ENCODE results near the gene TRAF2. TPM values are rescaled to one million over a fixed set of nuclear protein-coding genes. Genes with fewer than 3 reads are reported as not detected.

Gene TRAF2
- total RNA-seq, 1 donor from 2014 or later: 67.4 TPM

GRCh38 chr9:136962701-136963248 is 76.5 kb downstream of the TRAF2 start:
- no peak overlapping the region for H3K27ac Mint-ChIP-seq
- no peak overlapping the region for H3K4me3 Mint-ChIP-seq
- no peaks in the 10 kb centered on the region for H3K9me3 Mint-ChIP-seq
- intact Hi-C loops (cut with micrococcal nuclease): no loop called here
- H3K27me3 Mint-ChIP-seq (ENCODE audit: insufficient read depth): peaks cover 5% of the 10 kb centered on the region
- no peak for DNase-seq (ENCODE audit: low spot score)
- peaks cover 15% of the 10 kb centered on the region for H3K4me1 Mint-ChIP-seq (ENCODE audit: low read depth)
- H3K36me3 Mint-ChIP-seq (ENCODE audit: low read depth): no peaks in the 10 kb centered on the region

- no peaks in the 10 kb centered on the region for H3K9me3 Mint-ChIP-seq
- H3K4me1 Mint-ChIP-seq (ENCODE audit: low read depth): peaks cover 15% of the 10 kb centered on the region
- no peak overlapping the region for H3K27ac Mint-ChIP-seq
- intact Hi-C loops (cut with micrococcal nuclease): no loop called here
- H3K27me3 Mint-ChIP-seq (ENCODE audit: insufficient read depth): peaks cover 5% of the 10 kb centered on the region
- no peak overlapping the region for H3K4me3 Mint-ChIP-seq
- DNase-seq (ENCODE audit: low spot score): no peak
- no peaks in the 10 kb centered on the region for H3K36me3 Mint-ChIP-seq (ENCODE audit: low read depth)
Observed at GRCh38 chr9:136963341-136963740, 77.0 kb downstream of the TRAF2 start.

GRCh38 chr9:136963751-136964150 is 77.4 kb downstream of the TRAF2 start:
- intact Hi-C loops (cut with micrococcal nuclease): no loop called here
- no peaks in the 10 kb centered on the region for H3K9me3 Mint-ChIP-seq

GRCh38 chr9:136964171-136964689 is 77.9 kb downstream of the TRAF2 start:
- Mint-ChIP-seq H3K36me3 (ENCODE audit: low read depth) (no peaks in the 10 kb centered on the region), H3K4me3 (no peak overlapping the region), H3K9me3 (no peaks in the 10 kb centered on the region), H3K27me3 (ENCODE audit: insufficient read depth) (peaks cover 5% of the 10 kb centered on the region), H3K27ac (no peak overlapping the region), H3K4me1 (ENCODE audit: low read depth) (peaks cover 15% of the 10 kb centered on the region)
- intact Hi-C loops (cut with micrococcal nuclease): no loop called here
- DNase-seq (ENCODE audit: low spot score): no peak

More at GRCh38 chr9:136963751-136964150, 77.4 kb downstream of the TRAF2 start:
- Mint-ChIP-seq H3K27ac (no peak overlapping the region), H3K27me3 (ENCODE audit: insufficient read depth) (peaks cover 5% of the 10 kb centered on the region), H3K4me1 (ENCODE audit: low read depth) (peaks cover 15% of the 10 kb centered on the region), H3K36me3 (ENCODE audit: low read depth) (no peaks in the 10 kb centered on the region), H3K4me3 (no peak overlapping the region)
- DNase-seq (ENCODE audit: low spot score): no peak

GRCh38 chr9:136964833-136965422 is 78.6 kb downstream of the TRAF2 start:
- DNase-seq (ENCODE audit: low spot score): no peak
- H3K27ac Mint-ChIP-seq: no peak overlapping the region
- H3K27me3 Mint-ChIP-seq (ENCODE audit: insufficient read depth): peaks cover 5% of the 10 kb centered on the region
- H3K36me3 Mint-ChIP-seq (ENCODE audit: low read depth): no peaks in the 10 kb centered on the region
- no peaks in the 10 kb centered on the region for H3K9me3 Mint-ChIP-seq
- intact Hi-C loops (cut with micrococcal nuclease): no loop called here
- no peak overlapping the region for H3K4me3 Mint-ChIP-seq
- H3K4me1 Mint-ChIP-seq (ENCODE audit: low read depth): peaks cover 15% of the 10 kb centered on the region

- Mint-ChIP-seq H3K27ac (peak overlapping the region; percentile 69), H3K4me1 (ENCODE audit: low read depth) (peaks cover 15% of the 10 kb centered on the region), H3K4me3 (peak overlapping the region; percentile 48), H3K27me3 (ENCODE audit: insufficient read depth) (peaks cover 5% of the 10 kb centered on the region), H3K9me3 (no peaks in the 10 kb centered on the region), H3K36me3 (ENCODE audit: low read depth) (no peaks in the 10 kb centered on the region)
- intact Hi-C loops (cut with micrococcal nuclease): no loop called here
- no peak for DNase-seq (ENCODE audit: low spot score)
Observed at GRCh38 chr9:136965771-136966484, 79.6 kb downstream of the TRAF2 start.

- no peak overlapping the region for H3K27ac Mint-ChIP-seq
- H3K9me3 Mint-ChIP-seq: no peaks in the 10 kb centered on the region
- no peak overlapping the region for H3K4me3 Mint-ChIP-seq
- peaks cover 15% of the 10 kb centered on the region for H3K4me1 Mint-ChIP-seq (ENCODE audit: low read depth)
- DNase-seq (ENCODE audit: low spot score): no peak
- intact Hi-C loops (cut with micrococcal nuclease): no loop called here
- H3K36me3 Mint-ChIP-seq (ENCODE audit: low read depth): no peaks in the 10 kb centered on the region
- peaks cover 5% of the 10 kb centered on the region for H3K27me3 Mint-ChIP-seq (ENCODE audit: insufficient read depth)
Observed at GRCh38 chr9:136968333-136969127, 82.2 kb downstream of the TRAF2 start.

GRCh38 chr9:136969150-136969549 is 82.8 kb downstream of the TRAF2 start:
- H3K36me3 Mint-ChIP-seq (ENCODE audit: low read depth): no peaks in the 10 kb centered on the region
- peaks cover 15% of the 10 kb centered on the region for H3K4me1 Mint-ChIP-seq (ENCODE audit: low read depth)
- H3K27me3 Mint-ChIP-seq (ENCODE audit: insufficient read depth): peaks cover 5% of the 10 kb centered on the region
- no peaks in the 10 kb centered on the region for H3K9me3 Mint-ChIP-seq
- intact Hi-C loops (cut with micrococcal nuclease): no loop called here
- H3K4me3 Mint-ChIP-seq: no peak overlapping the region
- H3K27ac Mint-ChIP-seq: no peak overlapping the region
- no peak for DNase-seq (ENCODE audit: low spot score)

- Mint-ChIP-seq H3K36me3 (ENCODE audit: low read depth) (no peaks in the 10 kb centered on the region), H3K4me3 (no peak overlapping the region), H3K4me1 (ENCODE audit: low read depth) (peaks cover 12% of the 10 kb centered on the region), H3K27ac (no peak overlapping the region), H3K9me3 (no peaks in the 10 kb centered on the region), H3K27me3 (ENCODE audit: insufficient read depth) (peaks cover 5% of the 10 kb centered on the region)
- intact Hi-C loops (cut with micrococcal nuclease): no loop called here
- no peak for DNase-seq (ENCODE audit: low spot score)
Observed at GRCh38 chr9:136969774-136970173, 83.5 kb downstream of the TRAF2 start.

GRCh38 chr9:136970361-136970760 is 84.0 kb downstream of the TRAF2 start:
- Mint-ChIP-seq H3K9me3 (no peaks in the 10 kb centered on the region), H3K27me3 (ENCODE audit: insufficient read depth) (peaks cover 10% of the 10 kb centered on the region), H3K4me3 (no peak overlapping the region), H3K36me3 (ENCODE audit: low read depth) (no peaks in the 10 kb centered on the region), H3K27ac (no peak overlapping the region), H3K4me1 (ENCODE audit: low read depth) (peaks cover 14% of the 10 kb centered on the region)
- intact Hi-C loops (cut with micrococcal nuclease): no loop called here
- DNase-seq (ENCODE audit: low spot score): no peak

- Mint-ChIP-seq H3K27me3 (ENCODE audit: insufficient read depth) (peaks cover 15% of the 10 kb centered on the region), H3K9me3 (no peaks in the 10 kb centered on the region), H3K4me3 (no peak overlapping the region), H3K27ac (no peak overlapping the region), H3K36me3 (ENCODE audit: low read depth) (no peaks in the 10 kb centered on the region), H3K4me1 (ENCODE audit: low read depth) (peaks cover 6% of the 10 kb centered on the region)
- no peak for DNase-seq (ENCODE audit: low spot score)
- intact Hi-C loops (cut with micrococcal nuclease): no loop called here
Observed at GRCh38 chr9:136971746-136972145, 85.4 kb downstream of the TRAF2 start.

GRCh38 chr9:136972335-136972734 is 86.0 kb downstream of the TRAF2 start:
- DNase-seq (ENCODE audit: low spot score): no peak
- no peaks in the 10 kb centered on the region for H3K9me3 Mint-ChIP-seq
- H3K4me3 Mint-ChIP-seq: no peak overlapping the region
- peaks cover 10% of the 10 kb centered on the region for H3K27me3 Mint-ChIP-seq (ENCODE audit: insufficient read depth)
- intact Hi-C loops (cut with micrococcal nuclease): no loop called here
- peaks cover 6% of the 10 kb centered on the region for H3K4me1 Mint-ChIP-seq (ENCODE audit: low read depth)
- H3K36me3 Mint-ChIP-seq (ENCODE audit: low read depth): no peaks in the 10 kb centered on the region
- no peak overlapping the region for H3K27ac Mint-ChIP-seq

- Mint-ChIP-seq H3K4me1 (ENCODE audit: low read depth) (peaks cover 6% of the 10 kb centered on the region), H3K9me3 (no peaks in the 10 kb centered on the region), H3K36me3 (ENCODE audit: low read depth) (no peaks in the 10 kb centered on the region), H3K4me3 (no peak overlapping the region), H3K27ac (no peak overlapping the region), H3K27me3 (ENCODE audit: insufficient read depth) (peaks cover 9% of the 10 kb centered on the region)
- intact Hi-C loops (cut with micrococcal nuclease): no loop called here
- no peak for DNase-seq (ENCODE audit: low spot score)
Observed at GRCh38 chr9:136972743-136973142, 86.4 kb downstream of the TRAF2 start.

All from activated T-helper 1 cell treated with anti-CD3 and anti-CD28 coated beads, Interleukin-12 subunit alpha, Interleukin-12 subunit beta, Interleukin-2, Interleukin-4 antibody, amounts not matched to agents 30 ng/mL and 10 ng/mL and 1 ng/mL, durations not matched to agents 14 hours and 24 hours and 36 hours (primary cell).